ENCODE results near the gene RNF123.
"Not testable (repeated sequence)": the region's sequence is repeated elsewhere in the genome, so short reads cannot be mapped to it uniquely, and the experiment has no call there.

GRCh38 chr3:49748874-49749273, 59.5 kb downstream of the RNF123 start:
- TF ChIP-seq POLR2AphosphoS5, TAF1, POLR2A, SPI1 (IDR thresholded peaks at IDR 0.05; ENCODE audit: low read depth, low read length): not testable (repeated sequence)
